Posterior cingulate gyrus (tissue), 11 donors: ENCODE results near the gene HMOX1.
"Not testable (repeated sequence)": the region's sequence is repeated elsewhere in the genome, so short reads cannot be mapped to it uniquely, and the experiment has no call there.

Experiments used
- DNase-seq, 10 donors: peaks; one replicate each; pipeline versions ENCODE4 v3.0.0 to v3.0.0-alpha.2; 2020 to 2021; ENCODE audit warnings: mixed read lengths in 3 of 10
- intact Hi-C: fragments of 100-400 bp; cut with DNase I; formaldehyde crosslinking; loops from one replicate; pipeline ENCODE4 v1.15.1; 2023

HMOX1 gene

GRCh38 chr22:35377735-35378134, 3.2 kb upstream of the HMOX1 start:
- intact Hi-C loops, result no loop called here

GRCh38 chr22:35378621-35379020, 2.3 kb upstream of the HMOX1 start:
- DNase-seq, result no peak
- intact Hi-C loops, result no loop called here

More at GRCh38 chr22:35377735-35378134, 3.2 kb upstream of the HMOX1 start:
- peak in 1 of 10 donors; percentile 42 for DNase-seq

DNA sequence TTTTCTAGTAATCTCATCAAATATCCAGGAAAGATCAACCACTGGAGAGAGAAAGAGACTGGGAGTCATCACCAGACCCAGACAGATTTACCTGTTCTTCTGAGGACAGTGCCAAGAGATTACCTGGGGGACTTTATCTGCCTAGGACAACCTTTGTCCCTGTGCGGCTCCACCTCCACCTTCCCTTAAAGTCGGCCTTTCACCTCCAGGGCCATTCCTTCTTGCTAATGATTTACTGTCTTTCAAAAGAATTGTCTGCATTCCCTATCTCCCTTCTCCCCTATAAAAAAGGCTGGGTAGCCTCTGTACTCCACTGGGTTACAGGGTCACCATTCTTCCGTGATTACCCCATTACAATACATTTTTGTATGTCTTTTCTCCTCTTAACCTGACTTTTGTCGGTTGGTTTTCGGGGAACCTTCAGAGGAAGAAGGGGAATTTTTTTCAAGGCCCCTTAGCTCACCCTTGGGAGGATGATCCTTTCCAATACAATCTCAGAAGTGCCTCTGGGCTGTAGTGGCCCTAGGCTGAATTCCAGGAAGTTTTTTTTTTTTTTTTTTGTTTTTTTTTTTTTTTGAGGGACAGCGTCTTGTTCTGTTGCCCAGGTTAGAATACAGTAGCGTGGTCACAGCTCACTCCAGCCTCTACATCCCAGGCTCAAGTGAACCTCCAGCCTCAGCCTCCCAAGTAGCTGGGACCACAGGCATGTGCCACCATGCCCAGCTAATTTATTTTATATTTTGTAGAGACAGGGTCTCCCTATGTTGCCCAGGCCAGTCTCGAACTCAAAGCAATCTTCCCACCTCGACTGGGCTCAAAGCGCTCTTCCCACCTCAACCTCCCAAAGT, 1.5 kb upstream of the HMOX1 start:
- intact Hi-C loops, result no loop called here
- peak in 1 of 10 donors; percentile 14 for DNase-seq

GRCh38 chr22:35380013-35380412, 883 bp upstream of the HMOX1 start:
- DNase-seq, result peak in 1 of 10 donors; percentile 44
- intact Hi-C loops, result loop anchor here (2.0 kb wide), 1 partner anchor 29 kb away; no protein-coding TSS in a partner anchor

- intact Hi-C loops, result loop anchor here (2.0 kb wide), 1 partner anchor 31 kb away; no protein-coding TSS in a partner anchor
- peak in 1 of 10 donors; percentile 60 for DNase-seq
Observed at GRCh38 chr22:35381424-35382009, 621 bp downstream of the HMOX1 start.

DNA sequence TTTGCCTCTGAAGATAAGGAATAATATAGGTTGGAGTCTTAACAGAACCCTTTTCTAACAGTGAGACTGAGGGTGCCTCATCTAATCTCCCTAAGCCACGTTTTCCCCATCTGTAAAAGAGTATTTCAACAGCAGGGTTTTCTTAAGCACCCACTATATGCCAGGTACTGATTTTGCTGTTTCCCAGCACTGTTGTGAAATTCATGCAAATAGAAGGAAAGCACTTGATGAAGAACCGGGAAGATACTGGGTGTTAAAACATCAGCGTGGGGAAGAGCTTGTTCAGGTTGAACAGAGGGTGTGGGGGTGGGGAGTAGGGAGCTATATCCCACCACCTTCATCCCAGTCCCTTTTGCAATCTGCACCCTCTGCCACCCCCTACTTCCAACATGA, 2.8 kb downstream of the HMOX1 start:
- no peak for DNase-seq
- intact Hi-C loops, result no loop called here

GRCh38 chr22:35384527-35384926, 3.6 kb downstream of the HMOX1 start:
- peak in 1 of 10 donors; percentile 5 for DNase-seq
- intact Hi-C loops, result no loop called here

DNA sequence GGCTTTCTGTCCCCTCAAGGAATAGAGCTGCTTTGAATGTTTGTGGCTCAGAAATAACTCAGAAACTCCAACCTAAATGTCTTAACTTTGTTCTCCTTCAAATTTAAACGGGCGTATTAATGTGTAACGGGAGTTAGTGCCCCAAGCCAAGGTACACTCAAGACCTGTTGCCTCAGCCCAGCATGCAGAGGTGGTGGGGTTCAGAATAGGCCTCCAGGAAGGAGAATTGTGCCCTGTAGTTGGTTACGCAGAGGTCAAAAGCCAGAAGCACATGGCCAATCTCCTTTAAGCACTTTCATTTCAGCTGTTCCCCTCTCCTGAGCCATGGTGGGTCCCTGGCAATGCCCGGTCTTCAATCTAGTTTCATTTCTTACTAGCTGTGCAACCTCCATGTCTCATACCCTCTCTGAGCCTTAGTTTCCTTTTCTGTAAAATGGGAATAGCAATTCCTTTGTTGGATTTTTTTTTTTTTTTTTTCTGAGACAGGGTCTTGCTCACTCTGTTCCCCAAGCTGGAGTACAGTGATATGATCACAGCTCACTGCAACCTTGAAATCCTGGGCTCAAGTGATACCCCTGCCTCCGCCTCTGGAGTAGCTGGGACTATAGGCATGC, 4.2 kb downstream of the HMOX1 start:
- no peak for DNase-seq
- intact Hi-C loops, result no loop called here

- peak in 1 of 10 donors; percentile 62 for DNase-seq
- intact Hi-C loops, result no loop called here
Observed at GRCh38 chr22:35386670-35387288, 5.9 kb downstream of the HMOX1 start.

GRCh38 chr22:35390933-35391332, 10.0 kb downstream of the HMOX1 start:
- no peak for DNase-seq
- intact Hi-C loops, result no loop called here

GRCh38 chr22:35392357-35392756, 11.5 kb downstream of the HMOX1 start:
- no peak for DNase-seq
- intact Hi-C loops, result no loop called here

DNA sequence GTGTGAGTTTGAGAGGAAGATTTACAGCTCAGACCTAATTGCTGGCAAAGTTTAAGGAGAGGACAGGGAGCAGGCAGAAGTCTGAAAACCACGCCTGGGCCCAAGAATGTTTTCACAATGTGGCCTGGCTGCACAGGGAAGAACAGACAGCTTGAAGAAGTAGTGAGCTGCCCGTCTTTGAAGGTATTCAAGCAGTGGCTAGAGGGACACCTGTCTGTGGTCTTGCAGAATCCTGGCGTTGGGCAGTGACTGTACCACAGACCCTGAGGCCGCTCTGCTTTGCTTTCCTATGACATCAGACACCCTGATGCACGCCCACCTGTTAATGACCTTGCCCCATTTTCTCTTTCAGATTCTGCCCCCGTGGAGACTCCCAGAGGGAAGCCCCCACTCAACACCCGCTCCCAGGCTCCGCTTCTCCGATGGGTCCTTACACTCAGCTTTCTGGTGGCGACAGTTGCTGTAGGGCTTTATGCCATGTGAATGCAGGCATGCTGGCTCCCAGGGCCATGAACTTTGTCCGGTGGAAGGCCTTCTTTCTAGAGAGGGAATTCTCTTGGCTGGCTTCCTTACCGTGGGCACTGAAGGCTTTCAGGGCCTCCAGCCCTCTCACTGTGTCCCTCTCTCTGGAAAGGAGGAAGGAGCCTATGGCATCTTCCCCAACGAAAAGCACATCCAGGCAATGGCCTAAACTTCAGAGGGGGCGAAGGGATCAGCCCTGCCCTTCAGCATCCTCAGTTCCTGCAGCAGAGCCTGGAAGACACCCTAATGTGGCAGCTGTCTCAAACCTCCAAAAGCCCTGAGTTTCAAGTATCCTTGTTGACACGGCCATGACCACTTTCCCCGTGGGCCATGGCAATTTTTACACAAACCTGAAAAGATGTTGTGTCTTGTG, 12.5 kb downstream of the HMOX1 start:
- intact Hi-C loops, result no loop called here
- DNase-seq, result no peak

DNA sequence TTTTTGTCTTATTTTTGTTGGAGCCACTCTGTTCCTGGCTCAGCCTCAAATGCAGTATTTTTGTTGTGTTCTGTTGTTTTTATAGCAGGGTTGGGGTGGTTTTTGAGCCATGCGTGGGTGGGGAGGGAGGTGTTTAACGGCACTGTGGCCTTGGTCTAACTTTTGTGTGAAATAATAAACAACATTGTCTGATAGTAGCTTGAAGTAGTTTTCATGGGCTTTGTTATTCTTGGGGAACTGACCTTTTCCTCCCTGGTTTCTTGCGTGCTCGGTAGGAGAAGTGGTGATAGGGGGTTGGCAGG, 13.1 kb downstream of the HMOX1 start:
- intact Hi-C loops, result no loop called here
- no peak for DNase-seq

DNA sequence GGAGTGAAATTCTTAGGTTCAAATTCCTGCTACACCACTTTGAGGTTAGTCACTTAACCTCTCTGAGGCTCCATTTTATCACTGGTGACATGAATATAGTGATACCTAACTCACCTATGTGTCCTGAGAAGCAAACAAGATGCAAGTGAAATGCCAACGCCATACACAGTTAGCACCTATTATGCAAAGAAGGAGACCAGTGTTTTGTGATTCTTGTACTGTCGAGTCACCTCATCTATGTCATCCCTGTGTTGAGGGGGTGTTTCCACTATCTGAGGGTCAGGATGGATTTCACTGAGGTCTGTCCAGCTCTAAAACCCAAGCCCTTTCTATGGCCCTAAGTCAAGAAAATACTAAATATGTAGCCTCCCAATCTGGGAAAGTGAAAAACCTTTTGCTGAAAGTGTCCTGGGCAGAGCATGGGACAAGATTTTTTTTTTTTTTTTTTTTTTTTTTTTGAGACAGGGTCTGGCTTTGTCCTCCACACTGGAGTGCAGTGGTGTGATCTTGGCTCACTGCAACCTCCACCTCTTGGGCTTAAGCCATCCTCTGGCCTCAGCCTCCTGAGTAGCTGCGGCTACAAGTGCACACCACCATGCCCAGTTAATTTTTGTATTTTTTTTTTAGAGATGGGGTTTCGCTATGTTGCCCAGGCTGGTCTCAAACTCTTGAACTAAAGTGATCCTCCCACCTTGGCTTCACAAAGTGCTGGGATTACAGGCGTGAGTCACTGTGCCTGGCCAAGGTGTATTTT, 14.1 kb downstream of the HMOX1 start:
- intact Hi-C loops, result no loop called here
- DNase-seq, result no peak

- DNase-seq, result peak in 2 of 10 donors; percentile 33 to 55
- intact Hi-C loops, result not testable (repeated sequence)
Observed at GRCh38 chr22:35396622-35397021, 15.7 kb downstream of the HMOX1 start.

DNA sequence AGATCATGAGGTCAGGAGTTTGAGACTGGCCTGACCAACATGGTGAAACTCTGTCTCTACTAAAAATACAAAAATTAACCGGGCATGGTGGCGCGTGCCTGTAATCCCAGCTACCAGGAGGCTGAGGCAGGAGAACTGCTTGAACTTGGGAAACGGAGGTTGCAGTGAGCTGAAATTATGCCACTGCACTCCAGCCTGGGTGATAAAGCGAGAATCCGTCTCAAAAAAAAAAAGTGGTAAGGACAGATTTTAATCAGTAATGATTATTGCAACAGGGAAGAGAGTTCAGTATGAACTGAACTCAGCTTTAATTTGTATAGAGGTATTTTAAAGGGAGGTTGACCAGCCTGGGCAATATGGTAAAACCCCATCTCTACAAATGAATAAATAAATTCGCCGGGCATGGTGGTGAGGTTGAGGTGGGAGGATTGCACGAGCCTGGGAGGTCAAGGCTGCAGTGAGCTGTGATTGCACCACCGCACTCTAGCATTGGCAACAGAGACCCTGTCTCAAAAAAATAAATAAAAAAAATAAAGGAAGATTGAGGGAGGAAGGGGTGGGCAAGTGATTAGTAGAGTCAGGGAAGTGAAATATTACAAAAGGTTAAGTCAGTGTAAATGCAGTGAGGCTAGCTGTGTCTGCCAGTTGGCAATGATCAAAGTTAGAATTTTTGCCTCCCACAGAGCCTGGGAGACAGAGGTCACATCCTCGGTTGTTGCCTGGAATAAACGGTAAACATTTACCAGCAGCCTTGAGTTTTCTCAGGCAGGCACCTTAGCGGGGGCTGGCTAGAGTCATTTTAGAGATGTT, 16.4 kb downstream of the HMOX1 start:
- peak in 1 of 10 donors; percentile 47 for DNase-seq
- intact Hi-C loops, result no loop called here

- DNase-seq, result peak in 1 of 10 donors; percentile 13
- intact Hi-C loops, result no loop called here
Observed at GRCh38 chr22:35398591-35398973, 17.7 kb downstream of the HMOX1 start.

DNA sequence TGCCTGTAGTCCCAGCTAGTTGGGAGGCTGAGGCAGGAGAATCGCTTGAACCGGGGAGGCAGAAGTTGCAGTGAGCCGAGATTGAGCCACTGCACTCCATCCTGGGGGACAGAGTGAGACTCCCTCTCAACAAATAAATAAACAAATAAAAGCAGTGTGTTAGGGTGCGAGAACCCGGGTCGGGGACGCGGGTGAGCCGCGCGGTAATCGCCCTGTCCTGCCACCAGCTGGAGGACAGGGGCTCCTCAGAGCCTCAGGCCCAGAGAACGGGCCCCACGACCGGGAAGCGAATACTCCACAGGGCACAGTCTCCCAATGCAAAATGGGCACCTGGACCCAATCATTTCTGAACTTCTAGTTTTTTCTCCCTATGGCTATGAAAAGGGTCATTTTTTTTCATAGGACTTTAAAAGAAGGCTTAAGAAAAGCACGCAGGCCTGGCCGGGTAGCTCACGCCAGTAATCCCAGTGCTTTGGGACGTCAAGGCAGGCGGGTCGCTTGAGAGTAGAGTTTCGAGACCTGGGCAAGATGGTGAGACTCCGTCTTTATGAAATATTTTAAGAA, 18.3 kb downstream of the HMOX1 start:
- peak in 1 of 10 donors; percentile 55 for DNase-seq
- intact Hi-C loops, result no loop called here
